NAMALWA (cell line): Measurements from ENCODE around the gene ATXN1.
A peak's percentile ranks its signal among the peaks of the same experiment; 100 is the strongest.
"Not testable (repeated sequence)": the region's sequence is repeated elsewhere in the genome, so short reads cannot be mapped to it uniquely, and the experiment has no call there.

Experiments used
- DNase-seq: peaks from one replicate; pipeline ENCODE4 v3.0.0-alpha.2; 2015; ENCODE audit warnings: low spot score

Gene ATXN1

DNA sequence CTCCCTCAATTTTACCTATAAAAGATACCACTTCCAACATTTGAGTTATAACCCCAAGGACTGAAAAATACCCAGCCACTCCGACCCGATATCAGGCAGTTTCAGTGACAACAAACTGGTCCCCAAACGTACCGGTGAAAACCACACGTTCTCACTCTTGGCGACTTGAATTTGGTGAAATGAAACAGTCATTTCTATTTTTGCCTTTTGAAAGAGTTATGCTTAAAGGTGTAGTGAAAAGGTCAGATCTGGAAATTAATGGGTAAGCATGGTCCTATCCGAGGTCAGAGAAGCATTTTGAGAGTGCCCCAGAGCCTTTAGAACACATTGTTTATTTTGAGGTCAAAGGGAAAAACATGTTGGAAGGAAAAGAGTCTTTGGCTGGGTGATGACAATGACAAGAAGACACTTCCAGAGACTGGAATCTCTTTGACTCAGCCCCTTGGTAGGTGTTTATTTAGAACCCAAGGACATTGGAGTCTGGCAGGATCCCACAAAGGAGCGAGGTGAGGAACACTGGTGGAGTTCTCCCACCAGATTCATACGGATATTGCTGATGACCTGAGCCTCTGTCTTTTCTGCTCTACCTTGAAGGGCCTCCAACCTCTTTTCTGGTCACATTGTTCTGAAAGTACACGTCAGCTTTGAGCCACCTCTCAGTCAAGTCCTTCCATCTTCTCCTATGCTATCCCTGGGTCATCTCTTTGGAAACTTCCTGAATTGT lies 287.9 kb downstream of the ATXN1 start:
- no peak for DNase-seq

DNA sequence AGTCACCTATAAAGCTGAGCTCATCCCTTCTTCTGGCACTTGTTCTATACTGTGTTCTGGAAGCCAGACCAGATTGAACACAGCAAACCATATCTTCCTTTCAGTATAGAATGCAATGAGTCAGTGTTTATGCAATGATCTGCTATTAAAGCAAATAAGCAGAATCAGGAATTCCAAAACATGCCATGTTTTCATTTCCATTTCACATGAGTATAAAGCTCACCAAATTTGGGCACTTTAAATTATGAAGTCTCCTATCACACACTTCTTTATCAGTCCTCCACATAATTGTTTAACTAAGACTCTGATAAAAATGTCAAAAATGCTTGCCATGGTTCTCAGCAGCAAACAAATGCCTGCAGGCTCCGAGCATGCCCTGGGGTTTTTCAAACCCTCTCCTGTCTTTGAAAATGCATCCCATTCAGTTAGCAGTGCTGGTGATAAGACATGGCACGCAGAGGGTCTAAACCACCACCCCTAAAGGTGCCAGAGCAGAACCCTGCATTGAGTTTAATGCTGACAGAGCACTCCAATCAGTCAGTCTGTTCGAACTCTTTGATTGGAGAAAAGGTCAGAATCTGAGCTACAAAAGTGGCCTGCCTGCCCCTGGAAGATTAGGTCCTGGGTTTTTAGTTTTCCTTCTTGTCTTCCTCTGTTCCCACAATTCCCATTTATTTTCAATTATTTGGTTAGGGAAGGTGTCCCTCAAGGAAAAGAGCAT lies 288.8 kb downstream of the ATXN1 start:
- DNase-seq: no peak

DNA sequence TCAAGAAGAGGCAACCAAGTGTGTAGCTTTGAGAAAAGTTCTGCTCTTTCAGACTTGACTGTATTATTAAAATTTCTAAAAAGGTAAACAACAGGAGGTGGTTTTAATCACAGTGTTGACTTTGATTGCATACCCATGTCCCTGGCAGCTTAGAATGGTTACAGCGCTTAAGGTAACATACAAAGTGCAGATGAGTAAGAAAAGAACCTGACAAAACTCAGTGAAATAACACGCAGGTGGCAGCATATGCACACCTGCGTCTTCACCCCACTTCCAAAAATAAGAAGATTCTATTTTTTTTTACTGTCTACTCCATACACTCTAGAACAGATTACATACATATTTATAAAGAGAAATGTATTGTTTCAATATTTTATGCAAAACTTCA lies 289.4 kb downstream of the ATXN1 start:
- DNase-seq: no peak

DNA sequence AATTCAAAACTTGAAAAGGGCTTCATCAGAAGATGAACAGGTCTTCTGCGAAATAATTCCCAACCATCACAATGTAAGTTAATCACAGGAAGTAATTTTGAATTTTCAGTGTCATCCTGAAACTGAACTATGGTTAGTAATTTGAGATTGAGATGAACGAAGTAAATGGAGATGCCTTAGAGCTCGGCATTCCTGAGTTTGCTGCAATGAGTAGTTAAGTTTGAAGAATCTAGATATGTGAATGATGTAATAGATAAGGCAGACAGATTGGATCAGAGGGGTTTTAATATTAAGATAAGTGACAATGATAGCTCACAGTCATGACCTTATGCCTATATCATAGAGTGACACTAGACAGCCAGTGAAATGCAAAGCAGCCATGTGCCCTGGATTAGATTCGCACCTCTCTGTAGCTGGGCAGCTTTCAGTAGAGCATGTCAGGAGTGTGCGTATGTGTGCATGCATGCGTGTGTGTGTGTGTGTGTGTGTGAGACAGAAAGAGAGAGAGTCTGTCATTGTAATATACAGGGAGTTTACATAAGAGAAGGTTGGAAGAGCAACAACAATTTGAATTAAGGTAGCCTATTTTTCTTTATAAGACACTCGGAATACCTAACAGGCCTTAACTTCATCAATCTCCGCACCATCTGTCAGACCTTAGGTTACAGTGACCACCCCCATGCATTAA lies 289.9 kb downstream of the ATXN1 start:
- peak; percentile 56 for DNase-seq

DNA sequence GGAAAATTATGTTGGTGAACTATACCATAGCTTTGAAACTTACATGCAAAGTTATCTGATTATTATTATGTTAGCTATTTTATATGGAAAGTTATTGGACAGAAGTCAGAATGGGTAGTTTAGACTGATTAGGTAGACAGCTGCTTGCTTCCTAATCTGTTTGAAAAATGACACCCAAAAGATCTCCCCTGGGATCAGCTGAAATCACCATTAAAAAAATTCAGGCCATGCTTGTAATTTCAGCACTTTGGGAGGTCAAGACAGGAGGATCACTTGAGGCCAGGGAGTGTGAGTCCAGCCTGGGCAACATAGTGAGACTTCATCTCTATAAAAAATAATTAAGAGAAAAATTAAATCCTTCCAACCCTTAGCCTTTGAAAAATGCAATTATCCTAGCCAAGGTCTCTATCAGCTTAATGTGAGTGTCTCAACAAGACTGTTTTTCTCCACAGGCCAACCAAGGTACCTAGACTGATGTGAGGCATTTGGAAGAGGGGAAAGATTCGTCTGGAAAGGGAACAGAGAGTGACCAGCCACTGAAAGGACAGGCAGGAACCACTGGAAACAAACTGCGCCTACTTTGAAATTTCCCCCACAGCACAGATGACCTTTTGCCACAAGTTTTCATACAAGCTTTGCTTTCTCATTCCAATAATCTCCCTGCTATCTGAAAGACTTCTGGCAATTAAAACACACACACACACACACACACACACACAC lies 290.6 kb downstream of the ATXN1 start:
- no peak for DNase-seq

DNA sequence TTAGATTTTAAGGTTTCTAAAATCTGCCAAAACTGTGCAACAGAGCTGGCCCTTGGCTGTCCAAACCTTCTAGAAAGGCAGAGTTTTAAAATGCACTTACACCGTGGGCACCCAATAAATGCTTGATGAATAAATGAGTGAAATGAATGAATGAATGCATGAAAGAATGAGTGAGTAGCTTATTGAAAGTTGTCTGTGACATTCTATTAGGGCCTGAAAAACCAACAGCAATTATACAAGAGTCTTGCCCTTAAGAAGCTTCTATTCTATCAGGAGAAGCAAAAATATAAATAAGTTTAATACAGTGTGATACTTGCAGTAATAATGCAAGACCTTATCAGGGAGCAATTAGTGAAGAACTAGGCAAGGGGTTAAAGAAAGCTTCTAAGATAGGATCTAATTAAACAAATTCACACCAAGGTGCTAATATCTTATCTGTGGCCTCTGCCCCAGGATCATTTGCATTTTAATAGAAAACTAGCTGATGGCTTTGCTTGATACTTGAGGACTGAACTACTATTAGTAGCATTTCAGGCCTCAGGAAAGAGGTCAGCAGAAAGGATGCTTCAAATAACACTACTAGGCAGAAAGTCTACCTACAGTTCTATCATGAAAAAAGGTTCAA lies 292.2 kb downstream of the ATXN1 start:
- no peak for DNase-seq

DNA sequence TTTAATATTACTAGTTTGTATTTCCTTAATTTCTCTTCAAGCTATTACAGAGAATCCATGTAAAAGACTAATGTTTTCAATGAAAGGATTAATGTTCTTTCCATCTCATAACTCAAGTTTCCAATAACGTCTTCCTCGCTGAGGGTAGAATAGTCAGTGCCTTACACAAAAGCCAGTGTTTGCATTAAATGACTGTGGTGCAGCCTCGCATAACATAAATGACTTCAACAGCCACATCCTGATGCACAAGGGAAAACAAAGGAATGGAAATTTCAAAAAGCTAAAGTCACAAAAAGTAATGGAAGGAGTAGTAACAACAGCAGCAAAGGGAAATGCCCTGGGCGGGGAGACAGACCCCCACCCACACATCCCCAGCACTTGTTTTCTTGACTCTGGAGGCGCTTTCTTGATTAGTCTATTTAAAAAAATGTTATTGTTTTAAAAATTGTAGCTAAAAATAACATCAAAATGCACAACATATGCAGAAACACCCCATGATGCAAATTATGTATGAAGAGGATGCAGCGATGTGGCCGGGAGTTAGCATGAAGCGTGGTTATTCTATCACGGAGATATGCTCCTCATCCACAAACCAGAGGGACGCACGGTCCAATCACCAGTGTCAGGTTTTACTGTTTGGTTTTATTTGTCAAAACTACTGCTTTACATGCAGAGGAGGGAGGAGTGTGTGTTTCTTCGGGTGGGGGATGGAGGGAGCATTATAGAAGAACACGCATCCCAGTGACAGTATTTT lies 294.3 kb downstream of the ATXN1 start:
- no peak for DNase-seq

DNA sequence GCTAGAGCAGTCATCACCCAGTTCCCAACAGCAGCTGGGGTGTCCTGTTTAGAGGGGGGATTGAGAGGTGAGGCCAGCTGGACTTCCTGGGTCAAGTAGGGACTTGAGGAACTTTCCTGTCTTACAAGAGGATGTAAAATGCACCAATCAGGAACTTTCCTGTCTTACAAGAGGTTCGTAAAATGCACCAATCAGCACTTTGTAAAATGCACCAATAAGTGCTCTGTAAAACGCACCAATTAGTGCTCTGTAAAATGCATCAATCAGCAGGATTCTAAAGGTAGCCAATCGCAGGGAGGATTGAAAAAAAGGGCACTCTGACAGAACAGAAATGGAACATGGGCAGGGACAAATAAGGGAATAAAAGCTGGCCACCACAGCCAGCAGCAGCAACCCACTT lies 297.2 kb downstream of the ATXN1 start:
- DNase-seq: no peak

DNA sequence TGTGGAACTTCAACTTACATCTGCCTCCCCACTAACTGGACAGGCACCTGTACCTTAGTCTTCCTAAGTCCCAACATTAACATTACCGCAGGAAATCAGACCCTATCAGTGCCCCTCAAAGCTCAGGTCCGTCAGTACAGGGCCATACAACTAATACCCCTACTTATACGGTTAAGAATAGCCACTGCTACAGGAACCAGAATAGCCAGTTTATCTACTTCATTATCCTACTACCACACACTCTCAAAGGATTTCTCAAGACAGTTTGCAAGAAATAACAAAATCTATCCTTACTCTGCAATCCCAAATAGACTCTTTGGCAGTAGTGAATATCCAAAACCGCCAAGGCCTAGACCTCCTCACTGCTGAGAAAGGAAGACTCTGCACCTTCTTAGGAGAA lies 298.0 kb downstream of the ATXN1 start:
- DNase-seq: not testable (repeated sequence)

DNA sequence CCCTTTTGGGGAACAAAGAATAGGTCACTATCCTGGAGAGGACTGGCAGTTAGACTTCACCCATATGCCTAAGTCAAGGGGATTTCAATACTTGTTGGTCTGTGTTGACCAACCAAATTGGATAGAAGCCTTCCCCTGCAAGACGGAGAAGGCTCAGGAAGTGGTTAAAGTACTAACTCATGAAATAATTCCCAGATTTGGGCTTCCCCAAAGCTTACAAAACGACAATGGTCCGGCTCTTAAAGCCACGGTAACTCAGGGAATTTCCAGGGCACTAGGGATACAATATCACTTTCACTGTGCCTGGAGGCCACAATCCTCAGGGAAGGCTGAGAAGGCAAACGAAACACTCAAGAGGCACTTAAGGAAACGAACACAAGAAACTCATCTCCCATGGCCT lies 299.8 kb downstream of the ATXN1 start:
- no peak for DNase-seq

DNA sequence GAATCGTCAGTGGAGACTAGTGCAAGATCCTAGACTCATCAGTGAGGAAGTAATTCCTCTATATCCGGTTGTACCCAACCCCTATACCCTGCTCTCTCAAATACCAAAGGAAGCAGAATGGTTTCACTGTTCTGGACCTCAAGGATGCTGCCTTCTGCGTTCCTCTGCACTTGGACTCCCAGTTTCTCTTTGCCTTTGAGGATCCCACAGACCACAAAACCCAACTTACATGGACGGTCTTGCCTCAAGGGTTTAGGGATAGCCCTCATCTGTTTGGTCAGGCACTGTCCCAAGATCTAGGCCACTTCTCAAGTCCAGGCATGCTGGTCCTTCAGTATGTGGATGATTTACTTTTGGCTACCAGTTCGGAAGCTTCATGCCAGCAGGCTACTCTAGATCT lies 301.8 kb downstream of the ATXN1 start:
- DNase-seq: not testable (repeated sequence)

DNA sequence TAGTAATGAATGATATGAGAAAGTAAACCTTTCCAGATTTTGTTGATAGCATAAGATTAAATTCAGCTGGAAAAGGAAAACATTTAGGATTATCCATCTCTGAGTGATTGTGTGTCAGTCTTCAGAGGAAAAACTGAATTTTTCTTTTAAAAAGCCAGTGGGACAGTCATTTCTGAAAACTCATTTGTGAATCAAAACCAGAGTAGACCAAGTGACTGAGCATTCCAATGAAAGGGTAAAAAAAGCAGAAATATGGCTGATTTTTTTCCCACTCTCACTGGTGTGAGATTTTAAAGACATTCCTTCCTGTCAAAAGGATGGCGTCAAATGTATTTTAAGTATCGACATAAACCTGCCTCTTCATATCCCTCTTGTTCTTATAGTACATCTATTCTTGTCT lies 308.9 kb downstream of the ATXN1 start:
- DNase-seq: no peak

DNA sequence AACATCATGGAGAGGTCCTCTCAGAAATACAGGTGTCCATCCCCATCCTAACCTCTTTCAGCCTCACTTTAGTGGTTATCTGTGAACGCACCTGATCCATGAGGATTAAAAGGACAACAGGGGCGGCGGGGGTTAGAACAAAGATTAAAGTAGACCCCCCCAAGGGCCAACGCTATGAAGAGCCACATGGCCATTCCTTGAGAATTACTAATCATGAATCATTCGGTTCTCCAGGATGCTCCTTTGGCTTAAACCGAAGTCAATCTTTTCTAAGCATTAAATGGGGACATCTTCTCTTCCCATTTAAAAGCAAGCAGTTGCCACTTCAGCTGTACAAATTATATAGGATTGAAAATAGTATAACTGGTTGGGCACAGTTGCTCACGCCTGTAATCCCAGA lies 310.4 kb downstream of the ATXN1 start:
- no peak for DNase-seq

DNA sequence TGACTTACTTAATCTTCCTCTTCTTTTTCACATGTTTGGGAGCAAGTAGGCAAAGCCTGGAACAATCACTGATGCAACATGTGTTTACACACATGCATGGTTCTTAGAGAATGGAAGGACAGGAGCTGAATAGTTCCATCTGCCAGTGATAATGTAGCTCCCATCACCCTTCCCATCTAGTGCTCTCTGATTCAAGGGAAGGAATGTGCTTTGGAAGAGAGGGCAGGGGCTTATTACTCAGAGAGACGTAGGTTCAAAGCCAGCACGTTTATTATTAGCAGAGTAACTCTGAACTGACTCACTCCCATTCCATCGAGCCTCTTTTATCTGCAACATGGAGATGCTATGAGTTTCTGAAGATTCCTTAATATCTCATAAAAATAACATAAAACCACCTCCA lies 311.0 kb downstream of the ATXN1 start:
- no peak for DNase-seq

DNA sequence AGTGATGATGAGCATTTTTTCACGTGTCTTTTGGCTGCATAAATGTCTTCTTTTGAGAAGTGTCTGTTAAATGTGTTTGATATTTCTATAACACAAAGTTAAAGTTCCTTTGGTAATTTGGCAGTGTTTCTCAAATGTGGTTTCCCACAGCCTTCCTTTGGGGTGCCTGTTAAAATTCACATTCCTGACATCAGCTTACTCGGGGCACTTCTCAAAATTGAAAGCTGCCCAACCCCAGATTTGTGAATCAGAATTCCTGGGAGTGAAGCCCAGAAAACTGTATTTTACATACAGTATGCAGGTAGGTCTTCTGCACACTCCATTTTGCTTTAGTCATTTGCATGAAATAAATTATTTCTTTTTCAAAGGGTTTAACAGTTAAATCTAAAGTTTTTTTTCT lies 315.0 kb downstream of the ATXN1 start:
- DNase-seq: no peak

DNA sequence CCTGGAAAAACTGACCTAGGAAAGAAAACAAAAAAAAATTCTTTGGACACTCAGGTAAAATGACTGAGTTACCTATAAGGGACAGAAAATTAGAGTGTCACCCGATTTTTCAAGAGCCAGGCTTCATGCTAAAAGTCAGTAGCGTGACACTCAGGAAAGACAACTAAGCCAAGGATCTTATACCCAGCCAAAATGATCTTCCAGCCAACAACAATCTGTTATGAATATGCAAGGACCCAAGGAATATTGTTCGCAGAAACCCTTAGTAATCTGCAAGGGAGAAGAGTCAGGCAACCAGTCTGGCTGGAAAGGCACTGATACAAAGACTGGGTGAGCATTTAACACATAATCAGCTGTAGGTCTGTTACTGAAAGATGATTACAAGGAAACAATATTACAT lies 319.2 kb downstream of the ATXN1 start:
- DNase-seq: no peak

DNA sequence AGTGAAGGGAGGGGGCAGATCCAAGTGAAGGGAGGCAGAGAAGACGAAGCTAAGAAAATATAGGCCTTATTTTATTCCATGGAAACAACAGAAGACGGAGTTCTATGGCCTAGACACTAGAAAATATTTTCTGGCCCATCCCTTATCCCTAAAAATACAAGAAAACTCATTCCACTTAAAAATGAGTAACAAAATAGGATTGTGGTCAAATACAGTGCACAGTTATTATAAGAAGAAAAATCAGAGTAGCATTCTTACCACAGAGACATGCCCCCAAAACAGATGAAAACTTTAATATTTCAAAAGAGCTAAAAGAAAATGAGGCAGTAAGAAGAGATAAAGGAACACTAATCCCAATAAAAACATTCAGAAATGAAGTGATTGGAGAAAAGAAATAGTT lies 320.0 kb downstream of the ATXN1 start:
- DNase-seq: no peak

DNA sequence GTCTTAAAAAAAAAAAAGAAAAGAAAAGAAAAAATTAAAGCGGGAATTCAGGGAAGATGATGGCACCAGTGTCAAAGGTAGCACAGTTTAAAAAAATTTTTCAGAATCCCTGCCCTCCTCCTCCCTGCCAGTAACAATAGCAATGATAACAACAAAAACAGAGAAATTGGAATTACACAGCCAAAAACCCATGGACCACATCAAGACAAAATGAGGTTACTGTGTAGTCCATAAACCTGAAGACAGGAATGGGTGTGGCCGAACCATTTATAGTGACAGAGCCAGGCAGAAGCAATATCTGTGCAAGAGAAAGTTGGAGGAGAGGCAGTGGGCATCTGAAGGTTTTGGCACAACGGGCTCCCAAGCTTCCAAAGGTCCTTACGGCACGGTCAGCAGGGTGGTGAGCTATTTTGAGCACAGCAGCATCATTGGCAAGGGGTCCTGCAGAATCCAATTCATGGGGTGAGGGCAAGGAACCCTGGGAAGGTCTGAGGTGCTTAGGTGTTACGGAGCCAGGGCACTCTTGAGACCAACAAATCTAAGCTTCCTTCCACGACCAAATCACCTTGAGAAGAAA lies 320.5 kb downstream of the ATXN1 start:
- no peak for DNase-seq

DNA sequence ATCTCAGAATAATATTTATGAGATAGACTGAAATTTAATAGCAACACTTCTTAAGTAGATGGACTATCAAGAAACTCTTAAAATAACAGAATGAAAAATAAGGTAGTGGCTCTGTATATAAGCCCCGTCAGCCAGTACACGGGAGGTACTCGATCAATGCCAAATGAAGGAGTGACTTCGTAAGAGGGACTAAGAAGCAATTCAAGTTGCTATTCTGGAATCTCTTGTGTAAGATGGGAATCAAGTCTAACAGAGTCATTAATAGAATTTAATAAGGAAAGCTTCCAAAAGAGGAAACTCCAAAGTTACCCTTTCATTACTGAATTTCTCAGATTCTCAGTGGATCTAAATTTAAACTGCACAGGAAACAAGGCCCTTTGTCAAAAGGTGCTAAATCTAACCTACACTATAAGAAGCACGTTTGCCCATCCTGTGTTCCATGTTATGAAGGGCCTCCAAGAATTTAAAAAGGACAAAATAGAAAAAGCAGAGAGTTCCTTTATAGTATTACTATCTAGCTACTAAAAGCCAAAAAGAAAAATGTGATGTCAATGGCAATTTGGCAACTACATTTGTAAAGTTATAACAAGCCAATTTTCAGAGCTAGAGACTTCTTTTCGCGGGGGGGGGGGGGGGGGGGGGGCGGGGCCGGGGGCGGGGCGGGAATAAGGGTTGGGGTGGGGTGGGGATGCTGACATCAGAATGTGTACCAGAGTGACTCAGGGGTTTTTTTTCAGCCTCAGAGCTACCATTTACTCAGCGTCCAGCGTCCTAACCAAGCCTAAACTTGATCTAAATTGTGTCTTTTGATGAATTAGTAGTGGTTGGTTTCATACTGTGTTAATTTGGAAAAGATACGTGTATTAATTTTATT lies 322.3 kb downstream of the ATXN1 start:
- no peak for DNase-seq

DNA sequence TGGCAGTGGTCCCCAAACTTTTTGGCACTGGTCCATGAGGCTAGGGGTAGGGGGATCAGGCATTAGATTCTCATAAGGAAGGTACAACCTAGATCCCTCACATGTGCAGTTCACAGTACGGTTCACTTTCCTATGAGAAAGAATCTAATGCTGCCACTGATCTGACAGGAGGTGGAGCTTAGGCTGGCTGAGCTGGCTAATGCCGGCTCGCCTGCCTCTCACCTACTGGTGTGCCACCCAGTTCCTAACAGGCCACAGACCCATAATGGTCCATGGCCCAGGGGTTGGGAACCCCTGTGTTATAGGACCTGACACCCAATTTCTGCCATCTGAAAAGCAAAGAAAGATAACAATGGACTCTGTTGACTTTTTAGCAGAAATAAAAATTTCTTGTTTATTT lies 323.3 kb downstream of the ATXN1 start:
- DNase-seq: no peak
